Measurements from ENCODE around the gene LINGO3.

DNA sequence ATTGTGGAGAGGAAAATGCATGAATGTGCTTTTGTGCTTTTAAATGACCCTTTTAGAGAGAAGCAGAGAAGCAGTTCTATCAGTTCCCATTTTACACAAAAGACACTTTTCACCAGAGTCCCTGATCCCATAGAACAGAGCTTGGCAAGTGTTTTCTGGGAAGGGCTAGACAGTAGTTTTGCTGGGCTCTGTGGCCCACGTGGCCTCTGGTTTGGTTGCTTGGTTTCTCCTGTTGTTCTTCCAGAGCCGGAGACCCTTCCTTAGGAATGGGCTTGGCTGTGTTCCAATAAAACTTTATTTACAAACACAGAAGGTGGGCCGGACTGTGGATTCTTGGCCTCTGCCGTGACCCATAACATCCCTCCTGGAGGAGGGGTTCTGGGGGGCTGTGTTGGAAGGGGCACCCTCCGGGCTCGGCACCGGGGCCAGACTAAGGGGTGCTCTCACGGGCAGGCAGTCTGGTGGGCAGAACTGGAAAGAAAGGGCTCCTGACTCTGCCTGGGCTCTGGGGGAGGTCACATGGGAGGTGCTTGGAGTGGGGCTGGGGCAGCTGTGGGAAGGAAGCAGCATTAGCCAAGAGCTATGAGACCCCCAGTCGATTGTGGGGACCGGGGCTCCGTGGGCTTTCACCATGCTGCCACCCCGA, 23.8 kb upstream of the LINGO3 start:
- TF ChIP-seq, protein P1, sequence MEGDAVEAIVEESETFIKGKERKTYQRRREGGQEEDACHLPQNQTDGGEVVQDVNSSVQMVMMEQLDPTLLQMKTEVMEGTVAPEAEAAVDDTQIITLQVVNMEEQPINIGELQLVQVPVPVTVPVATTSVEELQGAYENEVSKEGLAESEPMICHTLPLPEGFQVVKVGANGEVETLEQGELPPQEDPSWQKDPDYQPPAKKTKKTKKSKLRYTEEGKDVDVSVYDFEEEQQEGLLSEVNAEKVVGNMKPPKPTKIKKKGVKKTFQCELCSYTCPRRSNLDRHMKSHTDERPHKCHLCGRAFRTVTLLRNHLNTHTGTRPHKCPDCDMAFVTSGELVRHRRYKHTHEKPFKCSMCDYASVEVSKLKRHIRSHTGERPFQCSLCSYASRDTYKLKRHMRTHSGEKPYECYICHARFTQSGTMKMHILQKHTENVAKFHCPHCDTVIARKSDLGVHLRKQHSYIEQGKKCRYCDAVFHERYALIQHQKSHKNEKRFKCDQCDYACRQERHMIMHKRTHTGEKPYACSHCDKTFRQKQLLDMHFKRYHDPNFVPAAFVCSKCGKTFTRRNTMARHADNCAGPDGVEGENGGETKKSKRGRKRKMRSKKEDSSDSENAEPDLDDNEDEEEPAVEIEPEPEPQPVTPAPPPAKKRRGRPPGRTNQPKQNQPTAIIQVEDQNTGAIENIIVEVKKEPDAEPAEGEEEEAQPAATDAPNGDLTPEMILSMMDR (IDR thresholded peaks at IDR 0.05) = no peak
- no peak for TF ChIP-seq POLR2AphosphoS5 (IDR thresholded peaks at IDR 0.05)
- TF ChIP-seq POLR2A (IDR thresholded peaks at IDR 0.05; ENCODE audit: low read depth) = no peak
